SJCRH30 (cell line): ENCODE measurements around the gene OTUD4. TPM values are rescaled to one million over a fixed set of nuclear protein-coding genes. Genes with fewer than 3 reads are reported as not detected.
"Not testable (repeated sequence)": the region's sequence is repeated elsewhere in the genome, so short reads cannot be mapped to it uniquely, and the experiment has no call there.

Source experiments
- DNase-seq, 2 experiments: peaks; one replicate each; pipeline ENCODE4 v3.0.0-alpha.2; 2015 to 2020
- H3K27ac ChIP-seq: fragments of 250-450 bp; sonication (Bioruptor Pico); 2 replicates; pipeline ENCODE4 v1.5.1; 2020; ENCODE audit warnings: mild to moderate bottlenecking, moderate library complexity
- H3K27me3 ChIP-seq: fragments of 250-450 bp; sonication (Bioruptor Pico); 2 replicates; pipeline ENCODE4 v1.5.1; 2020; ENCODE audit warnings: mild to moderate bottlenecking, moderate library complexity
- H3K36me3 ChIP-seq: fragments of 250-450 bp; sonication (Bioruptor Pico); 2 replicates; pipeline ENCODE4 v1.5.1; 2020; ENCODE audit warnings: mild to moderate bottlenecking, moderate library complexity
- H3K4me1 ChIP-seq: fragments of 250-450 bp; sonication (Bioruptor Pico); 2 replicates; pipeline ENCODE4 v1.5.1; 2020; ENCODE audit warnings: mild to moderate bottlenecking, moderate library complexity
- H3K4me3 ChIP-seq: fragments of 250-450 bp; sonication (Bioruptor Pico); 2 replicates; pipeline ENCODE4 v1.5.1; 2020; ENCODE audit warnings: mild to moderate bottlenecking, moderate library complexity
- H3K9me3 ChIP-seq: fragments of 250-450 bp; sonication (Bioruptor Pico); replicated peaks from 2 replicates; pipeline ENCODE4 v1.5.1; 2020; ENCODE audit warnings: mild to moderate bottlenecking, moderate library complexity
- total RNA-seq: library from RNA; depleted of rRNA; stranded (reverse); fragments of >200 nt; shearing (Covaris generic); gene quantifications from 2 replicates; pipeline ENCODE4 v1.2.3, GENCODE V29; 2014; rRNA removed

The OTUD4 gene
- total RNA-seq = 23.8 and 30.8 TPM in 2 replicates

GRCh38 chr4:145180298-145181090, at the start of gene OTUD4:
OTUD4 (minus strand) TSS chr4:145180589; CDS start chr4:145179973, 616 bp downstream.
- DNase-seq = peak; percentile 90
- no peaks in the 10 kb centered on the region for H3K27me3 ChIP-seq
- H3K9me3 ChIP-seq = no peaks in the 10 kb centered on the region
- H3K27ac ChIP-seq = peak within 1 kb of the TSS; percentile 81
- peak within 1 kb of the TSS; percentile 88 for H3K4me3 ChIP-seq
- no peaks in the 10 kb centered on the region for H3K36me3 ChIP-seq
- peaks cover 6% of the 10 kb centered on the region; the same call in 1 of the 2 replicates for H3K4me1 ChIP-seq

GRCh38 chr4:145223228-145223627, 42.8 kb upstream of the OTUD4 start:
- H3K4me1 ChIP-seq, DNase-seq, H3K36me3 ChIP-seq, H3K27me3 ChIP-seq, H3K9me3 ChIP-seq, H3K4me3 ChIP-seq, H3K27ac ChIP-seq: not testable (repeated sequence)

GRCh38 chr4:145221529-145221928, 41.1 kb upstream of the OTUD4 start:
- H3K27ac ChIP-seq, H3K4me3 ChIP-seq, H3K27me3 ChIP-seq, DNase-seq, H3K9me3 ChIP-seq, H3K4me1 ChIP-seq, H3K36me3 ChIP-seq: not testable (repeated sequence)

- no peak overlapping the region for H3K27ac ChIP-seq
- H3K4me1 ChIP-seq = no peaks in the 10 kb centered on the region
- H3K4me3 ChIP-seq = no peak overlapping the region
- no peak for DNase-seq
- H3K36me3 ChIP-seq = no peaks in the 10 kb centered on the region
- no peaks in the 10 kb centered on the region for H3K27me3 ChIP-seq
- no peaks in the 10 kb centered on the region for H3K9me3 ChIP-seq
These were observed 38.7 kb upstream of the OTUD4 start for GRCh38 chr4:145219090-145219489.

GRCh38 chr4:145218251-145218650, 37.9 kb upstream of the OTUD4 start:
- no peaks in the 10 kb centered on the region for H3K27me3 ChIP-seq
- no peaks in the 10 kb centered on the region for H3K9me3 ChIP-seq
- peak; percentile 15 to 39 for DNase-seq
- no peaks in the 10 kb centered on the region for H3K36me3 ChIP-seq
- no peak overlapping the region for H3K27ac ChIP-seq
- no peaks in the 10 kb centered on the region for H3K4me1 ChIP-seq
- no peak overlapping the region for H3K4me3 ChIP-seq

- Histone ChIP-seq H3K27ac (no peak overlapping the region), H3K9me3 (no peaks in the 10 kb centered on the region), H3K36me3 (no peaks in the 10 kb centered on the region), H3K4me1 (no peaks in the 10 kb centered on the region), H3K4me3 (no peak overlapping the region), H3K27me3 (no peaks in the 10 kb centered on the region)
- no peak for DNase-seq
These were observed 37.0 kb upstream of the OTUD4 start for GRCh38 chr4:145217349-145217748.

- peak in 1 of 2 experiments; percentile 8 for DNase-seq
- Histone ChIP-seq H3K9me3 (no peaks in the 10 kb centered on the region), H3K27ac (no peak overlapping the region), H3K36me3 (no peaks in the 10 kb centered on the region), H3K27me3 (no peaks in the 10 kb centered on the region), H3K4me3 (no peak overlapping the region), H3K4me1 (no peaks in the 10 kb centered on the region)
These were observed 36.1 kb upstream of the OTUD4 start for GRCh38 chr4:145216535-145216934.

- H3K4me3 ChIP-seq = no peak overlapping the region
- no peak for DNase-seq
- H3K36me3 ChIP-seq = no peaks in the 10 kb centered on the region
- H3K4me1 ChIP-seq = no peaks in the 10 kb centered on the region
- no peaks in the 10 kb centered on the region for H3K9me3 ChIP-seq
- no peak overlapping the region for H3K27ac ChIP-seq
- no peaks in the 10 kb centered on the region for H3K27me3 ChIP-seq
These were observed 32.9 kb upstream of the OTUD4 start for GRCh38 chr4:145213245-145213644.

- DNase-seq = peak in 1 of 2 experiments; percentile 6
- H3K27ac ChIP-seq = no peak overlapping the region
These were observed 27.5 kb upstream of the OTUD4 start for GRCh38 chr4:145207934-145208333.

GRCh38 chr4:145203410-145203809, 23.0 kb upstream of the OTUD4 start:
- no peaks in the 10 kb centered on the region for H3K27me3 ChIP-seq
- DNase-seq = no peak
- no peak overlapping the region for H3K4me3 ChIP-seq
- H3K9me3 ChIP-seq = no peaks in the 10 kb centered on the region
- no peak overlapping the region for H3K27ac ChIP-seq
- no peaks in the 10 kb centered on the region for H3K4me1 ChIP-seq
- H3K36me3 ChIP-seq = no peaks in the 10 kb centered on the region

More at GRCh38 chr4:145207934-145208333, 27.5 kb upstream of the OTUD4 start:
- no peaks in the 10 kb centered on the region for H3K4me1 ChIP-seq
- H3K27me3 ChIP-seq = no peaks in the 10 kb centered on the region
- H3K36me3 ChIP-seq = no peaks in the 10 kb centered on the region
- no peaks in the 10 kb centered on the region for H3K9me3 ChIP-seq
- no peak overlapping the region for H3K4me3 ChIP-seq

GRCh38 chr4:145200366-145200765, 20.0 kb upstream of the OTUD4 start:
- no peak overlapping the region for H3K4me3 ChIP-seq
- no peak overlapping the region for H3K27ac ChIP-seq
- H3K4me1 ChIP-seq = no peaks in the 10 kb centered on the region
- no peaks in the 10 kb centered on the region for H3K27me3 ChIP-seq
- H3K9me3 ChIP-seq = no peaks in the 10 kb centered on the region
- H3K36me3 ChIP-seq = no peaks in the 10 kb centered on the region
- no peak for DNase-seq

GRCh38 chr4:145199051-145199716, 18.8 kb upstream of the OTUD4 start:
- Histone ChIP-seq H3K27me3 (no peaks in the 10 kb centered on the region), H3K4me3 (no peak overlapping the region), H3K36me3 (no peaks in the 10 kb centered on the region), H3K27ac (no peak overlapping the region), H3K4me1 (no peaks in the 10 kb centered on the region), H3K9me3 (no peaks in the 10 kb centered on the region)
- DNase-seq = no peak

- Histone ChIP-seq H3K27me3 (no peaks in the 10 kb centered on the region), H3K27ac (no peak overlapping the region)
These were observed 16.4 kb upstream of the OTUD4 start for GRCh38 chr4:145196747-145197146.

GRCh38 chr4:145195167-145195952, 15.0 kb upstream of the OTUD4 start:
- H3K36me3 ChIP-seq = no peaks in the 10 kb centered on the region
- H3K9me3 ChIP-seq = no peaks in the 10 kb centered on the region
- no peak overlapping the region for H3K4me3 ChIP-seq
- no peaks in the 10 kb centered on the region for H3K27me3 ChIP-seq
- H3K4me1 ChIP-seq = no peaks in the 10 kb centered on the region
- H3K27ac ChIP-seq = no peak overlapping the region
- no peak for DNase-seq

More at GRCh38 chr4:145196747-145197146, 16.4 kb upstream of the OTUD4 start:
- no peaks in the 10 kb centered on the region for H3K9me3 ChIP-seq
- H3K4me1 ChIP-seq = no peaks in the 10 kb centered on the region
- no peak for DNase-seq
- H3K4me3 ChIP-seq = no peak overlapping the region
- no peaks in the 10 kb centered on the region for H3K36me3 ChIP-seq

GRCh38 chr4:145189981-145190380, 9.6 kb upstream of the OTUD4 start:
- no peak overlapping the region for H3K27ac ChIP-seq
- no peaks in the 10 kb centered on the region for H3K27me3 ChIP-seq
- no peak for DNase-seq
- H3K9me3 ChIP-seq = no peaks in the 10 kb centered on the region
- no peak overlapping the region for H3K4me3 ChIP-seq
- H3K4me1 ChIP-seq = no peaks in the 10 kb centered on the region
- H3K36me3 ChIP-seq = no peaks in the 10 kb centered on the region
